Brain microvascular endothelial cell (primary cell): ENCODE results near the gene NHLRC1.

Experiments
- DNase-seq: peaks from one replicate; pipeline ENCODE4 v3.0.0-alpha.2; 2020
- H3K27ac ChIP-seq: fragments of 250-450 bp; sonication (Bioruptor Pico); 2 replicates; pipeline ENCODE4 v1.5.1; 2020; ENCODE audit warnings: mild to moderate bottlenecking, moderate library complexity
- H3K27me3 ChIP-seq: fragments of 250-450 bp; sonication (Bioruptor Pico); replicated peaks from 2 replicates; pipeline ENCODE4 v1.5.1; 2020; ENCODE audit warnings: mild to moderate bottlenecking
- H3K36me3 ChIP-seq: fragments of 250-450 bp; sonication (Bioruptor Pico); replicated peaks from 2 replicates; pipeline ENCODE4 v1.5.1; 2020; ENCODE audit warnings: mild to moderate bottlenecking
- H3K4me3 ChIP-seq: 2 replicates; pipeline ENCODE4 v1.5.1; 2011; ENCODE audit warnings: low read depth, mild to moderate bottlenecking, control low read depth, low read length, moderate library complexity
- in situ Hi-C: cut with HindIII; loops from 2 replicates; pipeline ENCODE4 v1.10.0; 2017; ENCODE audit warnings: low sequenced_read_pairs, low pct_ligation_motif_present
- TF ChIP-seq, protein P1 (sequence below): IDR thresholded peaks from 2 replicates; pipeline ENCODE4 v1.5.1; 2011; ENCODE audit warnings: low read depth, mild to moderate bottlenecking, moderate library complexity, low read length, control low read depth, inconsistent platforms; ENCODE audit errors: missing control alignments

NHLRC1 gene

DNA sequence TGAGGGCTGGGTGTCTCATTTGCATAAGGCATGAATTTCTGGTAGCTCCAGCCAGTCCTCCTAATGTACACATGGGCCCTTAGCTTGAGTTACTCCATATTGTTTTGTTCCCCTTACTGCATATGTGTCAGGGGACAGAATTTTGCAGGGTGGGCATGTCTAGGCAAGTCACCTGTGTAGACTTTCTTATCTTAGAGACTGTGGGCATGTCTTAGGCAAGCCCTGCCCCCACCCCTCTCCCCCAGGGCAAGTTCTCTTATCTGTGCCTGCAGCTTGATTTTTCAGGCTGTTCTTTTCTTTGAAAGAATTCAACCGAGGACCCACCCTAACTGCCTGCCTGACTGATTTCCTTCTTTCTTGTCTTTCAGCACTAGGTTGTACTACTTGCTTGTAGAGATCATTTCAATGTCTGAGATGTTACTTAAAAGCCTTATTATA, 32.1 kb downstream of the NHLRC1 start:
- H3K27me3 ChIP-seq: no peaks in the 10 kb centered on the region
- H3K36me3 ChIP-seq: no peaks in the 10 kb centered on the region
- DNase-seq: no peak
- in situ Hi-C loops: no loop called here
- H3K27ac ChIP-seq: no peak overlapping the region
- H3K4me3 ChIP-seq: no peak overlapping the region
- TF ChIP-seq, protein P1, sequence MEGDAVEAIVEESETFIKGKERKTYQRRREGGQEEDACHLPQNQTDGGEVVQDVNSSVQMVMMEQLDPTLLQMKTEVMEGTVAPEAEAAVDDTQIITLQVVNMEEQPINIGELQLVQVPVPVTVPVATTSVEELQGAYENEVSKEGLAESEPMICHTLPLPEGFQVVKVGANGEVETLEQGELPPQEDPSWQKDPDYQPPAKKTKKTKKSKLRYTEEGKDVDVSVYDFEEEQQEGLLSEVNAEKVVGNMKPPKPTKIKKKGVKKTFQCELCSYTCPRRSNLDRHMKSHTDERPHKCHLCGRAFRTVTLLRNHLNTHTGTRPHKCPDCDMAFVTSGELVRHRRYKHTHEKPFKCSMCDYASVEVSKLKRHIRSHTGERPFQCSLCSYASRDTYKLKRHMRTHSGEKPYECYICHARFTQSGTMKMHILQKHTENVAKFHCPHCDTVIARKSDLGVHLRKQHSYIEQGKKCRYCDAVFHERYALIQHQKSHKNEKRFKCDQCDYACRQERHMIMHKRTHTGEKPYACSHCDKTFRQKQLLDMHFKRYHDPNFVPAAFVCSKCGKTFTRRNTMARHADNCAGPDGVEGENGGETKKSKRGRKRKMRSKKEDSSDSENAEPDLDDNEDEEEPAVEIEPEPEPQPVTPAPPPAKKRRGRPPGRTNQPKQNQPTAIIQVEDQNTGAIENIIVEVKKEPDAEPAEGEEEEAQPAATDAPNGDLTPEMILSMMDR: no peak

DNA sequence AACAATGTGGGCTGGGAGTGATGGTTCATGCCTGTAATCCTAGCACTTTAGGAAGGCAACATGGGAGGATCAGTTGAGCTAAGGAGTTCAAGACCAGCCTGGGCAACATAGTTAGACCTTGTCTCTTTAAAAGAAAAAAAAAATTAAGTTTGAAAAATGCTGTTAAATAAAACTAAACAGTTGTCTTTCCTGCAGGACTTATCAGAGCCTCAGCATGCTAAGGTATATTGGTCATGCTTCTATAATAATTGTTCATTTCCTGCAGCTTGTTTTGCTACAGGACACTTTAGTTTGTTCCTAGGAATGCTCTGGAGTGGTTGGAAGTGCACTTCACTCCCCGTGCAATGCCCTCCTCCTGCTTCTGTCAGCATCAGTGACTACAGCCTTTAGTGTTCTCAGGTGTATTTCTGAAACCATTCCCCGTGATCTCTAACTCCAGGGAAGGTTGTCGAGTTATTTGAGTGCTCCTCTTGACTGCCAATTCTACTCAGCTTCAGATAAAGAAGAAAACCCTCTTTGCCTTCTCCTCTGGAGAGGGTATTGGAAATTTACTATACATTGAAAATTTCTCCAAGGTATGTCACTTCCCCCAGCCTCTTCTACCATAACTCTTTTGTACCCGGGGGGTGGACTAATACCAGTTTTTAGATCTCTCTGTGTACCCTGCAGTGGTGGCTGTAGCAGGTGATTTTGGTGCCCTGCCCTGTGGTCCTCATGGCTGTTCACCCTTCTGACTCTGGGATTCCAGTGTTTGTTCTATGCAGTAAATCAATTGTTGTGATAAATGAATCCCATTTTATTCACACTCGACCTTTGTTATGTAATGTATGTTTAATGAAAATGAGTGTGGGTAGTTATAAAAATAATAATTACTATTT, 33.8 kb downstream of the NHLRC1 start:
- no peak overlapping the region for H3K27ac ChIP-seq
- no peak for DNase-seq
- H3K36me3 ChIP-seq: no peaks in the 10 kb centered on the region
- H3K27me3 ChIP-seq: no peaks in the 10 kb centered on the region
- H3K4me3 ChIP-seq: no peak overlapping the region
- in situ Hi-C loops: no loop called here
- TF ChIP-seq, protein P1: no peak

DNA sequence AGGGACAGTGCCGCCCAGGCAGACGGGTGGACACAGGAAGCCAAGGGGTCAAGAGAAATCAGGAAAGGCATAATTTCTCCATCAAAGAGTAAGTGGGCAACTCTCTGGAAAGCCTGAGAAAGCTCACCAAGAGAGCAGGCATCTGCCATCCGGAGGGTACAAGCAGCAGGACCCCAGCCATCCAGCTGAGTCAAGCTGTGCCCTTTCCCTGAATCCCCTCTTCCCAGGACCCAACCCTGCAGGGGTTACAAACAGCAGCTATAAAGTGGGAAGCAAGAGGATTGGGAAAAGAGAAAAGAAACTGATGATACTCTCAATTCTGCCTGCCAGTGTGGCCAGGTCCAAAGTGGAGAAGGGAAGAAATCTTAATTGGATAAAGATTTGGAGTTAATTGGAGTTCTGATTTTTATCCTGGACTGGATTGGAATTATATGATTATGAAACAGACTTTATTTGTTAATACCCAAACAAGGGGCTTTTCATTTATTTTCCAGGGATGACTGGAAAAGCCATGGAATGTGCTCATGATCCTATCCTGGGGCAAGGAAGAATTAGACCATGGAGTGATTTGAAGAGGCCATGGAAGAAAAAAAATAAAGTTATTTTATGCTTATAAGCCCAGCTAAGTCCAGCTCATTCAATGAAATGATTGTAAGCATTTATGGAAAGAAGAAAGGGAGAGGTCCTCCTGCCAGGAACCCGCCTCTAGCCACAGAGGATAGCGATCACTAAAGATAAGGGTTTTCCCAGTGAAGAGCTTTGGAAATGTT, 34.9 kb downstream of the NHLRC1 start:
- in situ Hi-C loops: no loop called here

DNA sequence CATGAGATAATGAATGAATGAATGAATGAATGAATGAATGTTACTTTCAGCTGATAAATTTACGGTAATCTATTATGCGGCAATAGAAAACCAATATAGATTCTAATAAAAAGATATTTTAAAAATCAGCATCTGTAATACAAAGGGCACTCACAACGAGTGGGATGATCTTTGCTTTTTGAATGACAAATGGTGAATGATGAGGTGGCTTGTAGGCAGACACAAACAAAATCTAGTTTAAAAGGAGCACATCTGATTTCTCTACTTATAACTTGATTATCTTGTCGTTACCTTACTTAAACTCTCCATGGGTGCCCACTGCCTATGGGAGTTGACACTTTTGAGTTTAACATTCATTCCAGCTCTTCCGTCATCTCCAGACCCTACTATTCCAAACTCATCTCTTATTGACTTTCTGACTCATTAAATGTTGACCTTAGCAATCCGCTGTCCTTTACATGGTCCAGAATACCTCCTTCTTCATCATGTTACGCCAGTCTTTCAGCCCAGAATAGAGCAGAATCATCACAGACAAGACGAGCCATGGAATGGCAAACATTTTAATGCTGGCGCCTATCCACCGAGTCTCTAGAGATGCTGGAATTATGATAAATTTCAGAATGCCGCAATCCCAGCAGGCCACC, 41.3 kb downstream of the NHLRC1 start:
- Histone ChIP-seq H3K36me3 (no peaks in the 10 kb centered on the region), H3K27ac (no peak overlapping the region), H3K4me3 (no peak overlapping the region), H3K27me3 (no peaks in the 10 kb centered on the region)
- TF ChIP-seq, protein P1: no peak
- in situ Hi-C loops: no loop called here
- peak; percentile 73 for DNase-seq

More for the DNA sequence above, 34.9 kb downstream of the NHLRC1 start:
- Histone ChIP-seq H3K4me3 (no peak overlapping the region), H3K27me3 (no peaks in the 10 kb centered on the region), H3K36me3 (no peaks in the 10 kb centered on the region), H3K27ac (no peak overlapping the region)
- DNase-seq: no peak
- TF ChIP-seq, protein P1: no peak

DNA sequence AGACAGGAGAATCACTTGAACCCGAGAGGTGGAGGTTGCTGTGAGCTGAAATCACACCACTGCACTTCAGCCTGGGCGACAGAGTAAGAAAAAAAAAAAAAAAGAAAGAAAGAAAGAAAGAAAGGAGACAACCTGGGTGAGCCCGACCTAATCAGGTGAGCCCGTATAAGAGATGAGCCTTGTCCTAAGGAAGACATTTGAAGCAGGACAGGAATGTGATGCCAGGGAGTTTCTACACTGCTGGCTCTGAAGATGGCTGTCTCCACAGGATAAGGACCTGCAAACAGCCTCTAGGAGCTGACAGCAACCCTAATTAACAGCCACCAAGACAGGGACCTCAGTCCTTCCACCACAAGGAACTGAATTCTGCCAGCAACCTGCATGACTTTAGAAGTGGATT, 41.9 kb downstream of the NHLRC1 start:
- no peak for DNase-seq
- no peak overlapping the region for H3K27ac ChIP-seq
- H3K4me3 ChIP-seq: no peak overlapping the region
- H3K36me3 ChIP-seq: no peaks in the 10 kb centered on the region
- TF ChIP-seq, protein P1: no peak
- no peaks in the 10 kb centered on the region for H3K27me3 ChIP-seq
- in situ Hi-C loops: no loop called here
